ENCODE results near the gene RASGRF1.
"Not testable (repeated sequence)": the region's sequence is repeated elsewhere in the genome, so short reads cannot be mapped to it uniquely, and the experiment has no call there.

The RASGRF1 gene

DNA sequence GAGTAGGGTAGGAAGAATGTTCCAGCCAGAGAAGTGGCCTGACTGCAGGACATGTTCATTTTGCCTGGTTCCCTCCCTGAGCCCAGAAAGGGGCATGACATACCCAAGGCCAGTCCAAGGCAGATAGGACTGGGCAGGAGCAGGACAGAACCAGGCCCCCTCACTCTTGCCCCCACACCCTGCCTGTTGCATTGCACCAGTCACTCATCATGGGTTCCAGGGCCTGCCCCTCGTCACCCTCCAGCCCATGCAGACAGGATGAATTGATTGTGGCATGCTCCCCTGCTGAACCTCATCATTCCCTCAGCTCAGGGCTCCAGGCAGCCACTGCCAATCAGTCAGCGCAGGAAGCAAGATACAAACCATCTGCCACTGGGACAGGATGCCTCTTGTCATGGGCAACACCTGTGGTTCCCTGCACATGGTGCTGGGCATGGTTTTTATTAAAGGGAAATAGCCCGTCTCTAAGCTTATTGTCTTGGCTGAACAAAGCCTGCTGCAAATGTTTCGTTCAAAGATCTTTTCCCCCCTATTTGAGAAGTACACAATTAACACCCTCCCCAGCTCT, 48.9 kb downstream of the RASGRF1 start:
- DNase-seq (ENCODE audit: low read depth), result no peak

DNA sequence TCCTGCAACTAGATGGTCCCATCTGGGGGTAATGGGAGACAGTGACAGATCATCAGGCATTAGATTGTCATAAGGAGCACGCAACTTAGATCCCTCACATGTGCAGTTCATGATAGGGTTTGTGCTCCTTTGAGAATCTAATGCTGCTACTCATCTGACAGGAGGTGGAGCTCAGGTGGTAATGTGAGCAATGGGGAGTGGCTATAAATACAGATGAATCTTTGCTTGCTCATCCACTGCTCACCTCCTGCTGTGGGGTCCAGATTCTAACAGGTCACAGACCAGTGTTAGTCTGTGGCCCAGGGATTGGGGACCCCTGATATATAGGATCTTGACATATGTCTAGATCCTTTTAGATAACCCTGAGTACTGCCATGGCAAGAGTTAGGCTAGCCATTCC, 52.7 kb downstream of the RASGRF1 start:
- no peak for DNase-seq (ENCODE audit: low read depth)

DNA sequence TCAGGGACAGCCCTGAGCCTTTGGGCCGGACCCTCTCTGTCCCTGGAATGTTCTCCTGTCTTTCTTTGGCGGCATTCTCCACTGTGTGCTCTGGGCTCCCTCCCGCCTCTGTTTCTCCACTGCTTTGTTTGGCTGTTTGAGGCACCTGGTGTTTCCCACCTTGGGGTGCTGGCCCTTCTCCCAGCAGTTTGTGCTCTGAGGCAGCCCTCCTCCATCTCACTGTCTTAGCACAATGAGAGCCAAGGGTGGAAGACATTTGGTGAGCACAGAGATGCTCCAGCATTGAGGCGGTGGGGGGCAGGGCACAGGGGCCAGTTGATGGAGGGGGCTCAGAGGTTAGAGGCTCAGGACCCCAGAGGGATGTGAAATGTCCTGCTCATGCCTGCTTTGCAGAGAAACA, 54.3 kb downstream of the RASGRF1 start:
- DNase-seq (ENCODE audit: low read depth), result no peak

DNA sequence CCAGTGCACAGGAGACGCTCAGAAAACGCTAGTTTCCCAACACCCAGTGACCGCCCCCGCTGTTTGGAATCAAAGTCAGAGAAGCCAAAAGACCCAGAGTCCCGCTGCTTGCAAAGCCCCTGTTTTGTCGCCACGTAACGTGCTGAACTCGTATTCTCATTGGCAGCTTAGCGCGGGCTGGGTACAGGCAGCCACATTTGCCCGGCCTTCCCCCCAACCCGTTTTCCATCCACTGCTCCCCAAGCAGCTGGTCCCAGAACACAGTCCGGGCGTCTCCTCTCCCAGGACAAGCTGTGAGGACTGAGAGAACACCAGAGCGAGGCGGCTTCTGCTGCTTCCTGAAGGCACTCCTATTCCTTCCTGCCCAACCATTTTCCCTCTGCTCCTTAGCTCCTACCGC, 54.8 kb downstream of the RASGRF1 start:
- DNase-seq (ENCODE audit: low read depth), result no peak

DNA sequence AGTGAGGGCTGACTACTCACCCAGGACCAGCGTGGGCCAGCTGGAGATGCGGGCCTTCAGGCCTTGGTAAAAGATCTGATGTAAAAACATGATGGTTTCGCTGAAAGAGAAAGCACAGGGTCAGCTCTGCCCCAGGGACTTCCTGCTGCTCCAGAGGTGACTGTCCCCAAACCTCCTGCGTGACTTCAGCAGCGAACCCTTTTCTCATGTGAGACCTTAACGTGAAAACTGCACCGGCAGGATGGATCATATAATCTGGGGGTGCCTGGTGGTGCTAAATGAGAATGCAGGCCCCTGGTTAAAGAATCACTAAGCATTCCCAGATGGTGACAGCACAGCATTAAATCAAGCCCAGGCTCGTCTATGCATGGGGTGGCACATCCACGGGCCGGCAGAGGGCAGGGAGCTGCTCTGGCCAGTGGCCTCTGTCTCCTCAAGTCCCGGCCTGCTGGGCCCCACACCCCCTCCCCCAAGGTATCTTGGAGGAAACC, 55.4 kb downstream of the RASGRF1 start:
- no peak for DNase-seq (ENCODE audit: low read depth)

DNA sequence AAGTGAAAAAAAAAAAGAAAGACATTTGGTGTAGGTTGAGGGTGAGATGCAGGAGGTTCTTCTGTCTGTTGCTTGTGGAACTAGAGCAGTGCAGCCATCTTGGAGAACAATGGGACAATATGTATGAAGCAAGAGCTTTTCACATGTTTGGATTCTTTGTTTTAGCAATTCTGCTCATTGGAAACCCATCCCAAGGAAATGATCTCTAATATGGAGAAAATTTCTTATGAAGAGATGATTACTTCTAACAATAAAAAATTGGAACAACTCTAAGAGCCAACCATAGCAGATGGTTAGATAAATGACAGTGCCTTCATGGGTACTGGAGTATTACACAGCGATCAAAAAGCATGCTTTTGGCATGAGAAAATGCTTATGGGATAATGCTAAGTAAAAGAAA, 56.3 kb downstream of the RASGRF1 start:
- no peak for DNase-seq (ENCODE audit: low read depth)

DNA sequence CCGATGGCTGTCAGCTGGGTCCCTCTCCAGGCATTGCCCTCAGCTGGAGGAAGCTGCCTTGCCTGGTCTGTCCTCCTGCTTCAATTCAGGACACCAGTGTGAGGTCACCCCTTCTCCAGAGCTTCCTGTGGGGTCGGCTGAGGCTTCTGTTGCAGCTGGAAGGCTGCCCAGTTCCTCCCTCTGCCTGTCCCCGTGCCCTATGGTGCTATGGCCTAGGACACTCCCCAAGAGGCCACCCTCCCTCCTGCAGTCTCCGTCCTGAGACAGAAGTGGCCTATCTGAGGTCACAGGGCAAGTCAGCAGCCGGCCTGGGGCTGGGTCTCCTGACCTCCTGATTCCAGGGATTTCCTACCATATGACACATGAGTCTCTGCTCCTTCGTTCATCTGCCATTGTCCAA, 57.9 kb downstream of the RASGRF1 start:
- no peak for DNase-seq (ENCODE audit: low read depth)

DNA sequence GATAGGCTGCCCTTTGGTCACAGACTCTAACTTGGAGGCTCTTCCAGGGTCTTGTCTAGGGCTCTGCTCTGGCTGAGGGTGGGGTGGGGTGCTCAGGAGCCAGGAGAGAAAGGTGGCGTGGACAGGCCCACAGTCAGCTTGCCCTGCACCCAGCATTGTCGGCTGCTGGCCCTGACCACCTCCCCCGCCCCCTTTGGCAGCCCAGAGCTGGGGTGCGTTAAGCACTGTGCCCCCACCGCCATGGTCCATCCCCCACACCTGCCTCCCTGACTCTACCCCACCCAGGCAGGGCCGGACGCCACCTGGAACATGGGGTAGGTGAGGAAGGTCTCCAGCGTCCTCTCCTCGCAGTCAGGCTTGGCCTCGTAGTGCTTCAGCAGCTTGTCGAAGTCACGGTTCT, 58.8 kb downstream of the RASGRF1 start:
- DNase-seq (ENCODE audit: low read depth), result no peak

DNA sequence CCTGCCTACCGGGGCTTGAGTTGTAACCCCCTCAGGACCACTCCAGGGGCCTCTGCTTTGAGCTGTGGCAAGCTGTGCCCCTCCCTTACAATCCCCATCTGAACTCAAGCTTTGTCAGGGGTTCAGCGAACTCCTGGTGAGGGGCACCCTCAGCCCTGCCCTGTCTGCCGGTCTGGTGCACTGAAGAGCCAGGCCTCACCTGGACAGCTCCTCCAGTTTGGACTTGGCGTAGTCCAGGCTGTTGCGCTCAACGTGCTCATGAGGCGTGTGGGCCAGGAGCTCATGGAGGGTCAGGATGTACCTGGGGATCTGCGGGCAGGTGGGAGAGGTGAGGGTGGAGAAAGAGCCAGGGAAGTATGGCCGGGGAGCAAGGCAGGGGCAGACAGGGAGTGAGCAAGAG, 59.4 kb downstream of the RASGRF1 start:
- DNase-seq (ENCODE audit: low read depth), result no peak

DNA sequence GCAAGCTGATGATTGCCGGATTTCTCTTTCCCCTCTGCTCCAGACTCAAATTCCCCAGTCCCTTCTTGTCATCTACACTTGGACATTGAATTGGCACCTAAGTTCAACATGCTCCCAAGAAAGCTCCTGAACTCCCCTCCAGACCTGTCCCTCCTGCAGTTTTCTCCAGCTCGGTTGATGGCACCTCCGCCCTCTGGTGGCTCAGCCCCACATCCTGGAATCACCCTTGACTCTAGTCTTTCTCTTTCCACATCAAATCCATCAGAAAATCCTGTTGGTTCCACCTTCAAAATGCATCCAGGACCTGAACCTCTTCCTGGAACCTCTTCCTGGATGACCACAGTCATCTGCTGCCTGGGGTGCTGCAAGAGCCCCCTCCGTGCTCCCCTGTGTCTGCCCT, 60.1 kb downstream of the RASGRF1 start:
- no peak for DNase-seq (ENCODE audit: low read depth)

DNA sequence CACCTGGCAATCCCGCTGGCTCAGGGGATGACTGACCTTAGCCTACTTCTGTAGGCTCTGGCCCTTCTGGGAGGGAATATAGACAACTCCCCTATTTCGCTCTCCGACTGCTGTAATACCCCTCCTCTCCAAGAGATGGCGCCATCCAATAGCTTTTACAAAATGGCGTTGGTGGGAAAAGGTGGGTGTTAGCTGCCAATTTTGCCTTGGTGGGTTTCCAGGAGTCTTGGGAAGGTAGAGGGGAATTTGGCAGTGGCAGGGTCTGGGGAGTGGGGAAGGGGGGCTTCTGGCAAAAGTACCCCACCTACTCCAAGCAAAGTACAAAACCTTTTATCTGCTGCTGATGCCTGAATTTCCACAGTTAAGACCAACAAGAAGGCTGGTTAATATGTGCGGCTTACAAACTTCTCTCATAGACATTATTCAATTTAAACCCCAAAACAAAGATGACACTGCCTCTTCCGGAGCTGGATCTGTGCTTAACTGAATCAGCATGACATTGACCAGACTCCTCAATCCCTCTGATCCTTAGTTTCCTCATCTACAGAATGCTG, 62.1 kb downstream of the RASGRF1 start:
- DNase-seq (ENCODE audit: low read depth), result no peak

DNA sequence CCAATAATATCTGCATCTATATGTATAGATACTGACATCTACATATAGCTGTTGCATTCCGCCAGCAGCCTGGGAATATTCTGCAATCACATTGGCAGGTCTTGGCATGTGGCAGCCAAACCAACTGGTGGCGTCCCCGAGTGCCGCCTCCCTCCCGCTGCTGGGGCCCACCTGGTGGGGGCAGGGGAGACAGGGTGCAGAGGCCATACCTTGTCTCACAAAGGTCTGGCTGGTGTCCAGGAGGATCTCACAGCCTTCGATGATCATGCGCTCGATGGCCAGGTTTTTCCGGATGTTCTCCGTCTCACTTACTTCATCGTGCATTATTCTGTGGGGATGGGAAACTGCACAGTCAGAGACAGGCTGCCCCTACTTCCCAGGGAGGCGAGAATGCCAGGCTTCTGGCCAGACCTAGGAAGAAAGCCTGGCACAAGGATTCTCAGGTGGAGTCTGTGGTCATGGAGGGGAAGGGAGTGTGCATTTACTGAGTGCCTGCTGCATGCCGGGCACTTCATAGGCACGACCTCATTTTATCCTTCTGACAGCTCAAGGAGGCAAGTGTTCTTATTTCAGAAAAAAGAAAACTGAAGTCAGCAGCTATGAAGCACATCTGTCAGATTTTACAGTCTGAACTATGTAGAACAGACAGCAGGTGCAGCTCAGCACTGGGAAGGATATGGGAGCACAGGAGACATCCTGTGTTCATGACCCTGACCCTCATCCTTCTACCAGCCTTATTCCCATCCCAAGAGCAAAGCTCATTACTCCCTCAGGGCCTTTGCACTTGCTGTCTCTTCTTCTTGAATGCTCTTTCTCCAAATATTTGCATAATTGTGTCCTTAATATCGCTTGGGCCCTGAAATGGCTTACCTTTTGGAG, 62.8 kb downstream of the RASGRF1 start:
- DNase-seq (ENCODE audit: low read depth), result no peak

DNA sequence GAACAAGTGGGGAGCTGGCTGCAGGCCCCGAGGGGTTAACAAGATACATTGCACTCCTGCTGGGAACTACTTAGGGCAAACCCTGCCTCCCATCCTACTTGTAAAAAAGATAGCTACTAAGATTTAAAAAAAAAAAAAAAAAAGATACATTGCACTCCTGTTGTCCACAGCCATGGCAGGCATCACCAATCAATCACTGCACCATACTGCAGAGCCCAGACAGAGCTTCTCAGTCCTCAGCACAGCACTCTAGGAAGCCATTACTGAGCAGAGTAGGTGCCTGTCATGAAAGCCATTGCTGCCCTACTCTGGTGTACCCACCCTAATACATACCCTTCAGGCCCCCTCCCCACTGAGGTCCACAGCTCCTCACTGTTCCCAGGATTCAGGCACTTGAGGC, 64.8 kb downstream of the RASGRF1 start:
- DNase-seq (ENCODE audit: low read depth), result no peak

DNA sequence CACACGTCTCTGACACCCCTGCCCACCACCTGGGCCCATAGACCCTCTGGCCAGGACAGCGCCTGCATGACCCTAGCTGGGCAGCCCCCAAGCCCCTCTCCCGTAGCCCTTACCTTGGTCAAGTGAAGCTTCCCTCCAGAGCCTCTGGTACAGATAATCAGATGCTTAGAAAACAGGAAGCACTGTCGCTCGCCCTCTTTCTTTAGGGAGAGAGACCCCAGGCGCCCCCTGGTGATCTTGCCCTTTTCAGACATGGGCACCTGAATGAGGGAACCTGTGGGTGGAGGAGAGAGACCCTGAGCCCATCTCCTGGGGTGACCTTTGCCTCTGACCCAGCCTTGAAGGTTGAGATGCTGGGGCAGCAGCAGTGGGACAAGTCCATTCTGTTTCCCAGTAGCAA, 65.4 kb downstream of the RASGRF1 start:
- no peak for DNase-seq (ENCODE audit: low read depth)

DNA sequence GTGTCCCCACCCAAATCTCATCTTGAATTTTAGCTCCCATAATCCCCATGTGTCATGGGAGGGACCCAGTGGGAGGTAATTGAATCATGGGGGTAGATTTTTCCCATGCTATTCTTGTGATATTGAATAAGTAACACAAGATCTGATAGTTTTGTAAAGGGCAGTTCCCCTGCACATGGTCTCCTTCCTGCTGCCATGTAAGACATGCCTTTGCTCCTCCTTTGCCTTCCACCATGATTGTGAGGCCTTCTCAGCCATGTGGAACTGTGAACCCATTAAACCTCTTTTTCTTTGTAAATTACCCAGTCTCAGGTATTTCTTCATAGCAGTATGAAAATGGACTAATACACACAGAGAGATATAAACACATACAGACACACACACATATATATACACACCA, 66.1 kb downstream of the RASGRF1 start:
- DNase-seq (ENCODE audit: low read depth), result not testable (repeated sequence)

DNA sequence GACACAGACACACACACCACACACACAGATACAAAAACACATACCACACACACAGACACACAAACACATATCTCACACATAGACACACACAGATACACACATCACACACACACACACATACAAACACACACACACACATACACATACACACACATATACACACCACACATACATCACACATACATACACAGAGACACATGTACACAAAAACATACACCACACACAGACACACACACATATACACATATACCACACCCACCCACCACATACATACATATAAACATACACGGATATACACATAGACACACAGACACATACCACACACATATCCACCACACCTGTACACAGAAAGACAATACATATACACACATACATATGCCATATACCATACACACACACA, 66.7 kb downstream of the RASGRF1 start:
- DNase-seq (ENCODE audit: low read depth), result no peak

DNA sequence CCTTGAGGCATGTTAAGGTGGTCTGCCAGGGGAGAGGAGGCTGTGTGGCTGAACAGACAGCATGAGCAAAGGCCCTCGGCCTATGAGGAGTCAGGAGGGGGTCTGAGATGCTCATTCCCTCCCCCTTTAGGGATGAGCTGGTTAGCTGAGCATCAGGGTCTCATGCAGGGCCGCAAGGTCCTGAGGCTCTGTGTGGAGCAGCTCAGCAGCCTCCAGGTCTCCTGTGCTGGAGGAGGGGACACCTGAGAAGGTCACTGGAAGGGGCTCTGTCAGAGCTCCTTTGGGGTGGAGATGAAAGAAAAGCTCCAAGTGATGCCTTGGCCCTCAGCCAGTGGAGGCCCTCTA, 67.1 kb downstream of the RASGRF1 start:
- no peak for DNase-seq (ENCODE audit: low read depth)

DNA sequence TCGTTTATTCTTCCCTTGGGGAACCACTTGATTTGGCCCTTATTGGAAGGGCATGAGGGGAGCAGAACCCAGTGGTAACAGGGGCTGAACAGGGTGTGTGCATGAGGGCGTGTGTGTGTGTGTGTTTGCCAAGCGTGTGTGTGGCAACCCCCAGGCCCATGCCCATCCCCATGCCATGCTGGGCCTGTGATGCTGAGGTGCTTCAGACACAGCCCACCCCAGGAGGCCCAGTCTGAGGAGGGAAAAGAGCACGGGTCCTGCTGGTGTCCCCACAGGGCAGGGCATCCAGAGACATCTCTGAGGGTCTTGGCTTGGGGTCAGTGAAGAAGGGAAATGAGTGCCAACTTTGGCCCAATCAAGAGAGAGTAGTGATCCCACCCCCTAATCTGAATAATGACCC, 71.6 kb downstream of the RASGRF1 start:
- no peak for DNase-seq (ENCODE audit: low read depth)

DNA sequence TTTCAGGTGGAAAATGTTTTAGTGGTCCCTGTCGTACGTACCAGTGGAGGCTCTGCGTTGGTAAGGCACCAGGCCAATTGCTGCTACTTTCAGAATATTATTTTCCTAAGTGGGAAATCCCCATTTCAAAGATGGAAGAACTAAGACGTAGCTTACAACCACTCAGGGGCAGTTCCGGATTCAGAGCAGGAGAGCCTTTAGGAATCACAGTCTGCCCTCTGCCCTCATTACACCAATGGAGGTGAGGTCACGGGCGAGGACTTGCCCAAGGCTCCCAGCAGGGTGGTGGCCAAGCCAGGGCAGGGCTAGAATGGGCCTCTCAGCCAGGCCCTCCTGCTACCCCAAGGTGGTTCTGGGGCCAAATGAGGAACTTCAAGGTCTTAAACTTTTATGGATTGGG, 72.6 kb downstream of the RASGRF1 start:
- no peak for DNase-seq (ENCODE audit: low read depth)

DNA sequence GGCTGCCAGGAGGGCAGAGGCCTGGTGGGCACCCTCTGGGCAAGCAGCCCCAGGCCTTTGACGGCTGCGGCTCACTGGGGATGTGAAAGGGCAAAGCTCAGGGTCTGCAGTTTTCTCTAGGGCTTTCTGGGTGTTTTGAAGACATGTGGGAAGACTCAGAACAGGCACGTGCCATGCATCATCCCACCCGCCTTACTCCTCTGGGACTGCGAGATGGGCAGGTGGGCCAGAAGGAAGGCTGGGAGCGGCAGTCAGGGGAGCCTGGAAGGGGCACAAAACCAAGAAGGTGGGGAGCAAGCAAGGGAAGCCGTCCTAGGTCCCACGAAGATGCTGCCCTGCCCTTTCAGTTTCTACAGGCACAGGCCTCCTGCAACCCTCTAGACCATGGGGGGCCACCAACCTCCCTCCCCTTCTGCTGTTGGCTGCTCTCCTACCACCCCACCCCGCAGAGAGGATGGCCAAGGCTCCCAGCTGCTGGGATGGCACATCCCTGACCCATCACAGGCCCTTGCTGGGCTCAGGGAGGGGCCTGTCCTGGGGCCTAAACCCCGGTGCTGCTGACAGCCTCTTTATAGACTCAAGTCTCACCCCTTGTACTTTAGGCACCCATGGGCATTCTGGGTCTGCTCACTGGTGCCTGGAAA, 73.9 kb downstream of the RASGRF1 start:
- no peak for DNase-seq (ENCODE audit: low read depth)

DNA sequence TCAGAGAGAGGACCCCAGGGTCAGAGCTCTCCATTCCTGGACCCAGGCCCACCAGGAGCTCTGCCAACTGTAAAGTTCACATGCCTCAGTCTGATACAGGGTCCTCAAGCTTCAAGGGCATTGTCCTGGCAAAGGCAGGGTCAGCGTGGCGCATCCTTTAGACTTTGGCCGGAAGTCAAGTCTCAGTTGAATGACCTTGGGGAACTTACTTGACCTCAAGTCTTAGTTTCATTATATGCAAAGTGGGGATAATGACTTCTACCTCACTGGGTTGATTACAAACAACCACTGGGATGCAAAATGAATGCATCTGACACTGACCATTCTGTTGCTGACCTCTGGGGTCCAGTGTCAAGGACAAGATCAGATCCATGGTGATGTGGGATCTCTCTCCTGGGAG, 75.2 kb downstream of the RASGRF1 start:
- no peak for DNase-seq (ENCODE audit: low read depth)

DNA sequence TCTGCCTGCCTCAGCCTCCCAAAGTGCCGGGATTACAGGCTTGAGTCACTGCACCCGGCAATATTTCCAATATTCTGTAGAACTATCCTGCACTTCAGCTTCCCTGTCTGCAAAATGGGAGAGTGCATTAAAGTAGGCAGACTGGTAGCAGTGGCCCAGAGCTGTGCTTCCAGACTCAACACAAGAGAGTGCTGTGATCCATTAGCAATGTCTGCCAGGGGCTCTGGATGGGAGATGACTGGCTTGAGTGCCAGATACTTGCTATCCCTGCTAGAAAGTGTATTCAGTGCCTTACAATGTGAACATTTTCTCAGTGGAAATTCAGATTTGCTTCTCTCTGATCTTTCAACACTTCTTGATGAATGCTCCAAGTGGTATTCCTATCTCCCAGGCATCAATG, 80.3 kb downstream of the RASGRF1 start:
- DNase-seq (ENCODE audit: low read depth), result no peak

DNA sequence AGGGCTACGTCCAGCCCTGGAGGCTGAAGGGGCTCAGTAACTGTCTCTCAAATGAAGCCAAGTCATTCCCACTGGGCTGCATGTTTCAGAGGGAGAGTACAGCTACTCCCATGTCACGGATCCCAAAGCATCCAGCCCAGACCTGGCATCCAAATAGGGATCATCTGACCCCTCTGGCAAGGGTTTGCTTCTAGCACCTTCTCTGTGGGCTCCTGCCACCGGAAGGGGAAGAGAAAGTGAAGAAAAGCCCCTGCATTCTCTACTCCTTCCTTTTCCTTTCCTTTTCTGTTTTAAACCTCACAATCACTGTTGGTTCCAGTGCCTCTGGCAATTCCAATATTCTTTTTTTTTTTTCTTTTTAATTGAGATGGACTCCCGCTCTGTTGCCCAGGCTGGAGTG, 81.2 kb downstream of the RASGRF1 start:
- no peak for DNase-seq (ENCODE audit: low read depth)
